Measurements from ENCODE around the gene ENO1.
"Not testable (repeated sequence)": the region's sequence is repeated elsewhere in the genome, so short reads cannot be mapped to it uniquely, and the experiment has no call there.

ENO1 gene

GRCh38 chr1:8835941-8836643, 42.4 kb downstream of the ENO1 start:
- H3K4me3 ChIP-seq (ENCODE audit: low read depth, low read length, poor library complexity, severe bottlenecking) = no peak overlapping the region
- no peak overlapping the region for H3K9ac ChIP-seq (ENCODE audit: low read length)
- no peak overlapping the region for H2AFZ ChIP-seq (ENCODE audit: low read length)
- no peaks in the 10 kb centered on the region for H3K27me3 ChIP-seq (ENCODE audit: insufficient read depth, low read length)
- TF ChIP-seq CTCF (IDR thresholded peaks at IDR 0.05; ENCODE audit: low read length) (no peak), EZH2 (IDR thresholded peaks at IDR 0.05; ENCODE audit: borderline replicate concordance, low read length) (no peak)
- no peaks in the 10 kb centered on the region for H3K9me2 ChIP-seq (ENCODE audit: low read depth, low read length)
- no peaks in the 10 kb centered on the region for H3K79me2 ChIP-seq (ENCODE audit: insufficient read depth, low read length)
- no peaks in the 10 kb centered on the region for H3F3A ChIP-seq (ENCODE audit: insufficient read depth, low read length)
- H3K4me1 ChIP-seq (ENCODE audit: insufficient read depth, low read length, severe bottlenecking) = no peaks in the 10 kb centered on the region
- H3K36me3 ChIP-seq (ENCODE audit: insufficient read depth, low read length) = no peaks in the 10 kb centered on the region
- no peak overlapping the region for H3K27ac ChIP-seq (ENCODE audit: low read depth, low read length, poor library complexity, severe bottlenecking)
- peaks cover 5% of the 10 kb centered on the region; the same call in 1 of the 2 replicates for H3K9me3 ChIP-seq (ENCODE audit: low read length)
- no peak overlapping the region for H3K4me2 ChIP-seq (ENCODE audit: low read length)
- no peaks in the 10 kb centered on the region for H4K20me1 ChIP-seq (ENCODE audit: insufficient read depth, low read length)

GRCh38 chr1:8831340-8831739, 47.1 kb downstream of the ENO1 start:
- no peaks in the 10 kb centered on the region for H3K27me3 ChIP-seq (ENCODE audit: insufficient read depth, low read length)
- H3K27ac ChIP-seq (ENCODE audit: low read depth, low read length, poor library complexity, severe bottlenecking) = no peak overlapping the region
- no peaks in the 10 kb centered on the region for H3K79me2 ChIP-seq (ENCODE audit: insufficient read depth, low read length)
- H3K9ac ChIP-seq (ENCODE audit: low read length) = no peak overlapping the region
- peaks cover 7% of the 10 kb centered on the region for H3K4me1 ChIP-seq (ENCODE audit: insufficient read depth, low read length, severe bottlenecking)
- H3K4me3 ChIP-seq (ENCODE audit: low read depth, low read length, poor library complexity, severe bottlenecking) = no peak overlapping the region
- H3K9me3 ChIP-seq (ENCODE audit: low read length) = no peaks in the 10 kb centered on the region
- H3F3A ChIP-seq (ENCODE audit: insufficient read depth, low read length) = no peaks in the 10 kb centered on the region
- H4K20me1 ChIP-seq (ENCODE audit: insufficient read depth, low read length) = no peaks in the 10 kb centered on the region
- no peak overlapping the region for H2AFZ ChIP-seq (ENCODE audit: low read length)
- H3K9me2 ChIP-seq (ENCODE audit: low read depth, low read length) = no peaks in the 10 kb centered on the region
- H3K4me2 ChIP-seq (ENCODE audit: low read length) = no peak overlapping the region
- TF ChIP-seq EZH2 (IDR thresholded peaks at IDR 0.05; ENCODE audit: borderline replicate concordance, low read length) = no peak
- no peak for TF ChIP-seq CTCF (IDR thresholded peaks at IDR 0.05; ENCODE audit: low read length)
- no peaks in the 10 kb centered on the region for H3K36me3 ChIP-seq (ENCODE audit: insufficient read depth, low read length)

GRCh38 chr1:8830732-8831131, 47.8 kb downstream of the ENO1 start:
- H3K27ac ChIP-seq (ENCODE audit: low read depth, low read length, poor library complexity, severe bottlenecking); H3K9me2 ChIP-seq (ENCODE audit: low read depth, low read length); H3K4me3 ChIP-seq (ENCODE audit: low read depth, low read length, poor library complexity, severe bottlenecking); H3K9me3 ChIP-seq (ENCODE audit: low read length); H4K20me1 ChIP-seq (ENCODE audit: insufficient read depth, low read length); H3K4me1 ChIP-seq (ENCODE audit: insufficient read depth, low read length, severe bottlenecking); H3F3A ChIP-seq (ENCODE audit: insufficient read depth, low read length); H3K4me2 ChIP-seq (ENCODE audit: low read length); H3K36me3 ChIP-seq (ENCODE audit: insufficient read depth, low read length); H3K27me3 ChIP-seq (ENCODE audit: insufficient read depth, low read length); H2AFZ ChIP-seq (ENCODE audit: low read length); H3K9ac ChIP-seq (ENCODE audit: low read length); H3K79me2 ChIP-seq (ENCODE audit: insufficient read depth, low read length): not testable (repeated sequence)

GRCh38 chr1:8825985-8826481, 52.5 kb downstream of the ENO1 start:
- no peaks in the 10 kb centered on the region for H3K9me3 ChIP-seq (ENCODE audit: low read length)
- no peak overlapping the region for H3K4me3 ChIP-seq (ENCODE audit: low read depth, low read length, poor library complexity, severe bottlenecking)
- TF ChIP-seq EZH2 (IDR thresholded peaks at IDR 0.05; ENCODE audit: borderline replicate concordance, low read length) (no peak), CTCF (IDR thresholded peaks at IDR 0.05; ENCODE audit: low read length) (no peak)
- no peaks in the 10 kb centered on the region for H3K79me2 ChIP-seq (ENCODE audit: insufficient read depth, low read length)
- H2AFZ ChIP-seq (ENCODE audit: low read length) = no peak overlapping the region
- H3K9me2 ChIP-seq (ENCODE audit: low read depth, low read length) = no peaks in the 10 kb centered on the region
- no peak overlapping the region for H3K27ac ChIP-seq (ENCODE audit: low read depth, low read length, poor library complexity, severe bottlenecking)
- no peak overlapping the region for H3K4me2 ChIP-seq (ENCODE audit: low read length)
- H3F3A ChIP-seq (ENCODE audit: insufficient read depth, low read length) = no peaks in the 10 kb centered on the region
- peaks cover 7% of the 10 kb centered on the region for H3K4me1 ChIP-seq (ENCODE audit: insufficient read depth, low read length, severe bottlenecking)
- no peaks in the 10 kb centered on the region for H3K36me3 ChIP-seq (ENCODE audit: insufficient read depth, low read length)
- no peaks in the 10 kb centered on the region for H3K27me3 ChIP-seq (ENCODE audit: insufficient read depth, low read length)
- H4K20me1 ChIP-seq (ENCODE audit: insufficient read depth, low read length) = no peaks in the 10 kb centered on the region
- no peak overlapping the region for H3K9ac ChIP-seq (ENCODE audit: low read length)

Data from OCI-LY1 (cell line).